Transverse colon (tissue), 3 donors: Measurements from ENCODE around the gene MAOA.

Source experiments
- CTCF ChIP-seq, 5 experiments: fragments of 200-600 bp in 3 of 5; fragments of 450-650 bp in 2 of 5; sonication (generic) in 3 of 5; IDR thresholded peaks; 1 replicate in 2 of 5; 2 replicates in 3 of 5; pipeline ENCODE4 v1.5.1; 2016 to 2017; ENCODE audit warnings: antibody characterized with exemption in 5 of 5, inconsistent platforms in 3 of 5, mild to moderate bottlenecking in 2 of 5, moderate library complexity in 1 of 5
- EP300 ChIP-seq: sonication (generic); formaldehyde crosslinking; IDR thresholded peaks from one replicate; pipeline ENCODE4 v1.6.1; 2017; ENCODE audit warnings: antibody characterized with exemption, low read depth
- POLR2A ChIP-seq: fragments of 450-650 bp; IDR thresholded peaks from one replicate; pipeline ENCODE4 v1.6.1; 2016; ENCODE audit warnings: antibody characterized with exemption, mild to moderate bottlenecking, moderate library complexity

- no peak for TF ChIP-seq CTCF (IDR thresholded peaks at IDR 0.05)
- no peak for TF ChIP-seq POLR2A
- no peak for TF ChIP-seq EP300
Measured at GRCh38 chrX:43703211-43703791, 47.2 kb downstream of the MAOA start.
